Cardiac muscle cell (in vitro differentiated cells and primary cell): ENCODE results near the gene DAAM1. TPM values are rescaled to one million over a fixed set of nuclear protein-coding genes. Genes with fewer than 3 reads are reported as not detected.

Source experiments
- DNase-seq, 2 donors: peaks; one replicate each; pipeline versions ENCODE4 v3.0.0 to v3.0.0-alpha.2; 2010 to 2017; ENCODE audit warnings: low read depth in 1 of 2, low spot score in 1 of 2
- H3K27ac ChIP-seq: fragments of 200-600 bp; sonication (generic); 2 replicates; pipeline ENCODE4 v1.5.1; 2016
- H3K27me3 ChIP-seq: fragments of 200-600 bp; sonication (generic); 2 replicates; pipeline ENCODE4 v1.6.0; 2016; ENCODE audit warnings: control low read depth
- H3K36me3 ChIP-seq: fragments of 200-600 bp; sonication (generic); 2 replicates; pipeline ENCODE4 v1.5.1; 2016; ENCODE audit warnings: control low read depth
- H3K4me1 ChIP-seq: fragments of 200-600 bp; sonication (generic); 2 replicates; pipeline ENCODE4 v1.8.1; 2017; ENCODE audit warnings: low read depth, mild to moderate bottlenecking, mixed run types
- H3K4me3 ChIP-seq: fragments of 200-600 bp; sonication (generic); 2 replicates; pipeline ENCODE4 v1.5.1; 2016; ENCODE audit warnings: mild to moderate bottlenecking
- H3K9me3 ChIP-seq: fragments of 200-600 bp; sonication (generic); 2 replicates; pipeline ENCODE4 v1.5.1; 2017; ENCODE audit warnings: low read depth, mild to moderate bottlenecking, control low read depth
- CTCF ChIP-seq: IDR thresholded peaks from 2 replicates; pipeline ENCODE4 v1.5.1; 2012; ENCODE audit warnings: low read depth, mild to moderate bottlenecking, low read length
- polyA plus RNA-seq: library from polyadenylated mRNA; unstranded; fragments of >200 nt; fragmentation: Nextera tagmentation; extraction: Ambion mirVana; gene quantifications from 2 replicates; pipeline ENCODE4 v1.2.1, GENCODE V29; 2016
- total RNA-seq: library from RNA; depleted of rRNA; stranded (reverse); fragments of >200 nt; gene quantifications from 2 replicates; pipeline ENCODE4 v1.2.3, GENCODE V29; 2016

Gene DAAM1
- total and polyA plus RNA-seq, 2 experiments from 2014 or later: 33.9 to 34.2 TPM

GRCh38 chr14:59321626-59321949 is 133.1 kb downstream of the DAAM1 start:
- no peak for DNase-seq
- Histone ChIP-seq H3K4me3 (no peak overlapping the region), H3K4me1 (peaks cover 33% of the 10 kb centered on the region), H3K9me3 (no peaks in the 10 kb centered on the region), H3K27ac (peak overlapping the region; percentile 84), H3K36me3 (peaks cover 15% of the 10 kb centered on the region), H3K27me3 (no peaks in the 10 kb centered on the region)
- TF ChIP-seq CTCF: no peak

- H3K4me1 ChIP-seq: peaks cover 11% of the 10 kb centered on the region
- H3K27ac ChIP-seq: no peak overlapping the region
- H3K36me3 ChIP-seq: peaks cover 29% of the 10 kb centered on the region
- no peaks in the 10 kb centered on the region for H3K9me3 ChIP-seq
- no peak overlapping the region for H3K4me3 ChIP-seq
- no peaks in the 10 kb centered on the region for H3K27me3 ChIP-seq
- no peak for TF ChIP-seq CTCF
- DNase-seq: no peak
These were observed 137.4 kb downstream of the DAAM1 start for GRCh38 chr14:59325906-59326305.

GRCh38 chr14:59328454-59328853 is 140.0 kb downstream of the DAAM1 start:
- no peaks in the 10 kb centered on the region for H3K9me3 ChIP-seq
- H3K27me3 ChIP-seq: no peaks in the 10 kb centered on the region
- peaks cover 35% of the 10 kb centered on the region for H3K36me3 ChIP-seq
- H3K27ac ChIP-seq: no peak overlapping the region
- H3K4me3 ChIP-seq: no peak overlapping the region
- peaks cover 13% of the 10 kb centered on the region for H3K4me1 ChIP-seq
- no peak for TF ChIP-seq CTCF
- no peak for DNase-seq

- Histone ChIP-seq H3K27ac (no peak overlapping the region), H3K9me3 (no peaks in the 10 kb centered on the region), H3K4me3 (no peak overlapping the region), H3K27me3 (no peaks in the 10 kb centered on the region), H3K4me1 (peaks cover 31% of the 10 kb centered on the region), H3K36me3 (peaks cover 29% of the 10 kb centered on the region)
- DNase-seq: no peak
- no peak for TF ChIP-seq CTCF
These were observed 142.0 kb downstream of the DAAM1 start for GRCh38 chr14:59330455-59330854.

- Histone ChIP-seq H3K9me3 (no peaks in the 10 kb centered on the region), H3K27me3 (no peaks in the 10 kb centered on the region), H3K27ac (no peak overlapping the region), H3K4me3 (no peak overlapping the region), H3K36me3 (peaks cover 23% of the 10 kb centered on the region), H3K4me1 (peaks cover 38% of the 10 kb centered on the region)
- no peak for TF ChIP-seq CTCF
- no peak for DNase-seq
These were observed 142.8 kb downstream of the DAAM1 start for GRCh38 chr14:59331217-59331616.

GRCh38 chr14:59332727-59333126 is 144.3 kb downstream of the DAAM1 start:
- DNase-seq: peak in 1 of 2 donors; percentile 76
- no peak for TF ChIP-seq CTCF
- Histone ChIP-seq H3K36me3 (peaks cover 15% of the 10 kb centered on the region), H3K4me1 (peaks cover 38% of the 10 kb centered on the region), H3K27ac (peak overlapping the region; percentile 83), H3K27me3 (no peaks in the 10 kb centered on the region), H3K9me3 (no peaks in the 10 kb centered on the region), H3K4me3 (no peak overlapping the region)
